ENCODE measurements around the gene LAGE3. TPM values are rescaled to one million over a fixed set of nuclear protein-coding genes. Genes with fewer than 3 reads are reported as not detected.

Gene LAGE3
- total RNA-seq, 4 donors from 2014 or later = 10.2 to 18.9 (median 12.6) TPM

GRCh38 chrX:154458954-154459778 lies 19.9 kb downstream of the LAGE3 start:
- DNase-seq = peak; percentile 67 to 68
- H3K4me1 ChIP-seq = peaks cover 0 to 6% of the 10 kb centered on the region in 2 donors
- no peaks in the 10 kb centered on the region for H3K36me3 ChIP-seq
- H3K27ac ChIP-seq = peak overlapping the region in 1 of 3 donors; percentile 36
- intact Hi-C loops (cut with DNase I) = no loop called here
- H3K27me3 ChIP-seq = no peaks in the 10 kb centered on the region
- peak overlapping the region in 2 of 3 donors; percentile 20 to 41 for H3K4me3 ChIP-seq (replicated peaks in 1 of 3)
- 19 to 20% methylated on average over 1 to 6 of the region's 15 CpGs for WGBS, 2 donors
- TF ChIP-seq POLR2A (IDR thresholded peaks at IDR 0.05) = peak in 1 of 2 donors; percentile 15
- TF ChIP-seq, protein P1, sequence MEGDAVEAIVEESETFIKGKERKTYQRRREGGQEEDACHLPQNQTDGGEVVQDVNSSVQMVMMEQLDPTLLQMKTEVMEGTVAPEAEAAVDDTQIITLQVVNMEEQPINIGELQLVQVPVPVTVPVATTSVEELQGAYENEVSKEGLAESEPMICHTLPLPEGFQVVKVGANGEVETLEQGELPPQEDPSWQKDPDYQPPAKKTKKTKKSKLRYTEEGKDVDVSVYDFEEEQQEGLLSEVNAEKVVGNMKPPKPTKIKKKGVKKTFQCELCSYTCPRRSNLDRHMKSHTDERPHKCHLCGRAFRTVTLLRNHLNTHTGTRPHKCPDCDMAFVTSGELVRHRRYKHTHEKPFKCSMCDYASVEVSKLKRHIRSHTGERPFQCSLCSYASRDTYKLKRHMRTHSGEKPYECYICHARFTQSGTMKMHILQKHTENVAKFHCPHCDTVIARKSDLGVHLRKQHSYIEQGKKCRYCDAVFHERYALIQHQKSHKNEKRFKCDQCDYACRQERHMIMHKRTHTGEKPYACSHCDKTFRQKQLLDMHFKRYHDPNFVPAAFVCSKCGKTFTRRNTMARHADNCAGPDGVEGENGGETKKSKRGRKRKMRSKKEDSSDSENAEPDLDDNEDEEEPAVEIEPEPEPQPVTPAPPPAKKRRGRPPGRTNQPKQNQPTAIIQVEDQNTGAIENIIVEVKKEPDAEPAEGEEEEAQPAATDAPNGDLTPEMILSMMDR (IDR thresholded peaks at IDR 0.05) = no peak
- H3K9me3 ChIP-seq = no peaks in the 10 kb centered on the region

GRCh38 chrX:154458116-154458953 lies 20.7 kb downstream of the LAGE3 start, which contains the start of gene PLXNA3:
Gene PLXNA3, plus strand, starts transcription at chrX:154458281. Its CDS starts 1,903 bp downstream, at chrX:154460184.
- no peaks in the 10 kb centered on the region for H3K36me3 ChIP-seq
- TF ChIP-seq POLR2A (IDR thresholded peaks at IDR 0.05) = peak; percentile 13 to 88
- TF ChIP-seq, protein P1 (IDR thresholded peaks at IDR 0.05) = no peak
- intact Hi-C loops (cut with DNase I) = no loop called here
- peak; percentile 34 to 48 for DNase-seq
- H3K9me3 ChIP-seq = no peaks in the 10 kb centered on the region
- peak within 1 kb of the TSS in 2 of 3 donors; percentile 20 to 41 for H3K4me3 ChIP-seq (replicated peaks in 1 of 3)
- 0% methylated on average over 1 of the region's 88 CpGs; no CpG with 5 or more reads in 1 of the 2 donors for WGBS, 2 donors
- peak within 1 kb of the TSS in 1 of 3 donors; percentile 36 for H3K27ac ChIP-seq
- no peaks in the 10 kb centered on the region for H3K27me3 ChIP-seq
- peaks cover 0 to 6% of the 10 kb centered on the region in 2 donors for H3K4me1 ChIP-seq

GRCh38 chrX:154457491-154458115 lies 21.5 kb downstream of the LAGE3 start:
- no peak overlapping the region for H3K27ac ChIP-seq
- TF ChIP-seq, protein P1 (IDR thresholded peaks at IDR 0.05) = no peak
- no peaks in the 10 kb centered on the region for H3K27me3 ChIP-seq
- H3K4me1 ChIP-seq = peaks cover 0 to 6% of the 10 kb centered on the region in 2 donors
- peak overlapping the region in 1 of 3 donors; percentile 23 for H3K4me3 ChIP-seq (replicated peaks in 1 of 3)
- 9 to 27% methylated on average over 14 to 35 of the region's 65 CpGs for WGBS, 2 donors
- peak; percentile 63 to 67 for DNase-seq
- no peaks in the 10 kb centered on the region for H3K36me3 ChIP-seq
- no peaks in the 10 kb centered on the region for H3K9me3 ChIP-seq
- intact Hi-C loops (cut with DNase I) = no loop called here

- 91 to 95% methylated on average over 9 of the region's 9 CpGs for WGBS, 2 donors
- TF ChIP-seq, protein P1 (IDR thresholded peaks at IDR 0.05) = no peak
- no peak for DNase-seq
- H3K4me1 ChIP-seq = no peaks in the 10 kb centered on the region
- H3K27me3 ChIP-seq = no peaks in the 10 kb centered on the region
- no peaks in the 10 kb centered on the region for H3K9me3 ChIP-seq
- H3K4me3 ChIP-seq (replicated peaks in 1 of 3) = no peak overlapping the region
- peaks cover 7 to 8% of the 10 kb centered on the region in 2 donors for H3K36me3 ChIP-seq
- H3K27ac ChIP-seq = no peak overlapping the region
- intact Hi-C loops (cut with DNase I) = no loop called here
These were observed 26.3 kb downstream of the LAGE3 start for GRCh38 chrX:154452823-154453222.
